ENCODE measurements around the gene PLEKHG4B.
"Not testable (repeated sequence)": the region's sequence is repeated elsewhere in the genome, so short reads cannot be mapped to it uniquely, and the experiment has no call there.

GRCh38 chr5:73181-73447 is 18.9 kb upstream of the PLEKHG4B start:
- not testable (repeated sequence) for TF ChIP-seq CHD2 (IDR thresholded peaks at IDR 0.05; ENCODE audit: low read length, partially characterized antibody); CTCF (IDR thresholded peaks at IDR 0.05); POLR2AphosphoS5 (IDR thresholded peaks at IDR 0.05; ENCODE audit: low read depth, low read length); REST (IDR thresholded peaks at IDR 0.05; ENCODE audit: low read depth, low read length); RAD21 (IDR thresholded peaks at IDR 0.05; ENCODE audit: low read length); EP300 (IDR thresholded peaks at IDR 0.05; ENCODE audit: borderline replicate concordance in 1 of 2, low read depth in 1 of 2, low read length in 1 of 2); EZH2phosphoT487 (IDR thresholded peaks at IDR 0.05; ENCODE audit: borderline replicate concordance, low read depth); TCF12 (IDR thresholded peaks at IDR 0.05); SMC3 (IDR thresholded peaks at IDR 0.05; ENCODE audit: low read depth, low read length); RXRA (IDR thresholded peaks at IDR 0.05; ENCODE audit: borderline replicate concordance, low read depth); JUND (IDR thresholded peaks at IDR 0.05); YY1 (IDR thresholded peaks at IDR 0.05; ENCODE audit: low read depth); TEAD4 (IDR thresholded peaks at IDR 0.05; ENCODE audit: borderline replicate concordance, insufficient read depth)

Measured in SK-N-SH (cell line).